SK-N-MC (cell line): ENCODE measurements around the gene POU6F2.

Experiments used
- EZH2 ChIP-seq: fragments of 200-600 bp; sonication (generic); IDR thresholded peaks from one replicate; pipeline ENCODE4 v1.6.1; 2017; ENCODE audit warnings: antibody characterized with exemption
- POLR2AphosphoS5 ChIP-seq: IDR thresholded peaks from 2 replicates; pipeline ENCODE4 v1.6.1; 2012; ENCODE audit warnings: mild to moderate bottlenecking, low read depth, low read length, borderline replicate concordance

DNA sequence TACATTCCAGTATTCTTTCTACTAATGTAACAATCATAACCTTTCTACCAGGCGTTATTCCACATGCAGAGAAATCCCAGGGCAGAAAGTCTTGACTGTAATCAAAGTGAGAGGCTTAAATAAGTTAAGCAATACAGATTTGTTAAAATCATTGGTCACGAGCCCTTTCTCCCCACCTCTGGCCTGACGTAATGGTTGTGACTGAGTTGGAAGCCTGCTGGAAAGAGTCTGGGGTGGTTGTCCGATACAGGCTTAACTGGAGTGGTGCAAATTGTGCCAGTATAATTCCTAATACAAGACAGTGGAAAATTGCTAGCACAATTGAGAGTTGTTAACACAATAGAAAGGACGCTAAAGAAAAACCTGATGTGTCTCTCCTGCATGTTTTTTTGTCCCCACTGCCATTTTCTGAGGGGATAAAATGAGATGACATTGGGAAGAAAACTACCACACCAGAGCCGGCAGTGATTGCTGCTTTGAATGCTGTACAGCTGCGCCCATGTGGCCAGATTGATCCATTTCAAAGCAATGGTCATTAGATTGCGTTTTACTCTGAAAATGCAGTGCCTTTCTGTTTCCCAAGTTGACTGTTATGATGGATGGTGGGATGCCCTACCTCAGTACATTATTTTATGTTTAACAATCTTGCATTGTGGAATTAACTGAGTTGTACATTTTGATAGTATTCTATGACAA lies 190.8 kb downstream of the POU6F2 start:
- TF ChIP-seq EZH2: no peak
- no peak for TF ChIP-seq POLR2AphosphoS5
